Gastrocnemius medialis (tissue), 4 donors: ENCODE measurements around the gene RRP8. TPM values are rescaled to one million over a fixed set of nuclear protein-coding genes. Genes with fewer than 3 reads are reported as not detected.
A peak's percentile ranks its signal among the peaks of the same experiment; 100 is the strongest.

ENCODE experiments used
- ATAC-seq, 2 donors: fragments of 150-250 bp; one replicate each; pipeline ENCODE4 v1.9.1; 2016
- DNase-seq, 2 donors: peaks; one replicate each; pipeline ENCODE4 v3.0.0-alpha.2; 2019
- H3K27ac ChIP-seq, 4 donors: fragments of 200-600 bp; sonication (generic); 1 replicate in 1 of 4; 2 replicates in 3 of 4; pipeline ENCODE4 v1.5.1; 2016 to 2018; ENCODE audit warnings: mild to moderate bottlenecking in 2 of 4, moderate library complexity in 1 of 4
- H3K27me3 ChIP-seq, 3 donors: fragments of 200-600 bp; sonication (generic) in 2 of 3; 1 replicate in 1 of 3; 2 replicates in 2 of 3; pipeline versions ENCODE4 v1.5.1 to v1.6.0; 2016 to 2019; ENCODE audit warnings: mild to moderate bottlenecking in 1 of 3, moderate library complexity in 1 of 3
- H3K36me3 ChIP-seq, 2 donors: fragments of 200-600 bp; sonication (generic) in 1 of 2; one replicate each; pipeline ENCODE4 v1.5.1; 2017 to 2018
- H3K4me1 ChIP-seq, 2 donors: fragments of 200-600 bp; sonication (generic) in 1 of 2; one replicate each; pipeline ENCODE4 v1.5.1; 2016 to 2017; ENCODE audit warnings: mild to moderate bottlenecking in 2 of 2
- H3K4me3 ChIP-seq, 4 donors: fragments of 200-600 bp; sonication (generic) in 3 of 4; 1 replicate in 1 of 4; 2 replicates in 3 of 4; pipeline ENCODE4 v1.5.1; 2016 to 2019; ENCODE audit warnings: mild to moderate bottlenecking in 2 of 4
- H3K9me3 ChIP-seq, 3 donors: fragments of 200-600 bp; sonication (generic) in 2 of 3; 1 replicate in 1 of 3; 2 replicates in 2 of 3; pipeline ENCODE4 v1.5.1; 2016 to 2019
- CTCF ChIP-seq, 5 experiments: fragments of 450-650 bp in 3 of 5; fragments of 200-600 bp in 2 of 5; sonication (generic) in 2 of 5; IDR thresholded peaks in 4 of 5; conservative IDR thresholded peaks in 1 of 5; 1 replicate in 4 of 5; 2 replicates in 1 of 5; pipeline ENCODE4 v1.5.1; 2016 to 2019; ENCODE audit warnings: antibody characterized with exemption in 5 of 5, mild to moderate bottlenecking in 3 of 5, moderate library complexity in 3 of 5
- POLR2A ChIP-seq, 2 donors: fragments of 450-650 bp; IDR thresholded peaks; one replicate each; pipeline ENCODE4 v1.6.1; 2017; ENCODE audit warnings: antibody characterized with exemption in 2 of 2, mild to moderate bottlenecking in 2 of 2, moderate library complexity in 2 of 2
- in situ Hi-C, 4 donors: fragments of 200-750 bp; cut with MboI; loops; one replicate each; pipeline versions ENCODE4 v1.15.0 to v1.8.0; 2017; ENCODE audit warnings: low sequenced_read_pairs in 4 of 4
- intact Hi-C: fragments of 100-400 bp; cut with DNase I; formaldehyde crosslinking; loops from one replicate; pipeline ENCODE4 v1.15.1; 2023; ENCODE audit warnings: low total_unique reads
- total RNA-seq, 4 donors: library from RNA; depleted of rRNA; stranded (reverse); fragments of >200 nt; gene quantifications; one replicate each; pipeline versions ENCODE4 v1.1.0 to v1.2.3, GENCODE V29; 2016

The RRP8 gene
- total RNA-seq, 4 donors from 2014 or later = 10.9 to 25.7 (median 14.9) TPM

- intact Hi-C loops (no loop called here), in situ Hi-C loops (no loop called here)
- ATAC-seq (no peak), DNase-seq (no peak)
- TF ChIP-seq POLR2A (IDR thresholded peaks at IDR 0.05) (no peak), CTCF (IDR thresholded peaks at IDR 0.05 in 4 of 5, conservative IDR thresholded peaks at IDR 0.05 in 1 of 5) (no peak)
- H3K27me3 ChIP-seq = no peaks in the 10 kb centered on the region
- no peak overlapping the region for H3K4me3 ChIP-seq
- H3K36me3 ChIP-seq = no peaks in the 10 kb centered on the region
- peaks cover 0 to 1% of the 10 kb centered on the region in 2 donors for H3K4me1 ChIP-seq
- no peaks in the 10 kb centered on the region for H3K9me3 ChIP-seq
- H3K27ac ChIP-seq = no peak overlapping the region
Measured at GRCh38 chr11:6553634-6554033, 49.8 kb downstream of the RRP8 start.

- H3K4me3 ChIP-seq = no peak overlapping the region
- ATAC-seq (no peak), DNase-seq (no peak)
- H3K9me3 ChIP-seq = no peaks in the 10 kb centered on the region
- H3K36me3 ChIP-seq = no peaks in the 10 kb centered on the region
- TF ChIP-seq CTCF (IDR thresholded peaks at IDR 0.05 in 4 of 5, conservative IDR thresholded peaks at IDR 0.05 in 1 of 5) (no peak), POLR2A (IDR thresholded peaks at IDR 0.05) (no peak)
- no peak overlapping the region for H3K27ac ChIP-seq
- peaks cover 9 to 18% of the 10 kb centered on the region in 2 donors for H3K4me1 ChIP-seq
- intact Hi-C loops = no loop called here
- in situ Hi-C loops = no loop called here
- no peaks in the 10 kb centered on the region for H3K27me3 ChIP-seq
Measured at GRCh38 chr11:6548641-6549040, 54.8 kb downstream of the RRP8 start.

DNA sequence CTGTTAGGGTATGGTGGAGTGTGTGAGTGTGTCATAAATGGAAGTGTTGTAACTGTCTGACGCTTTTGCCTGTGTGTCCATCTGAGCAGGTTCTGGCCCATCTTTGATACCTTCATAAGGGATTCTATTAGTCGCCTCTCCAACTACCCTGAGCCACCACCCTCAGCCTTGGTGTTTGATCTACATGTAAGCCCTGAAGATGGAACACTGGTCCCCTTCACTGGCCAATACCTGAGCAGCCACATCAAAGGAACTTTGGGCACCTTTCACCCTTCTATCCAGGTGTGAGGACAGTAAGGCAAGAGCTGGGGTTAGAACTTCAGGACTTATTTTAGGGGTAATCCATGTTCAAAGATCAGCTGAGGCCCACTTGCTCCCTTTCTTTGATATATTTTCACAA is 55.3 kb downstream of the RRP8 start:
- no peak overlapping the region for H3K27ac ChIP-seq
- no peaks in the 10 kb centered on the region for H3K9me3 ChIP-seq
- in situ Hi-C loops (no loop called here), intact Hi-C loops (no loop called here)
- TF ChIP-seq CTCF (IDR thresholded peaks at IDR 0.05 in 4 of 5, conservative IDR thresholded peaks at IDR 0.05 in 1 of 5) = no peak
- no peak for TF ChIP-seq POLR2A (IDR thresholded peaks at IDR 0.05)
- no peaks in the 10 kb centered on the region for H3K36me3 ChIP-seq
- DNase-seq (no peak), ATAC-seq (no peak)
- no peaks in the 10 kb centered on the region for H3K27me3 ChIP-seq
- H3K4me3 ChIP-seq = no peak overlapping the region
- peaks cover 9 to 18% of the 10 kb centered on the region in 2 donors for H3K4me1 ChIP-seq

DNA sequence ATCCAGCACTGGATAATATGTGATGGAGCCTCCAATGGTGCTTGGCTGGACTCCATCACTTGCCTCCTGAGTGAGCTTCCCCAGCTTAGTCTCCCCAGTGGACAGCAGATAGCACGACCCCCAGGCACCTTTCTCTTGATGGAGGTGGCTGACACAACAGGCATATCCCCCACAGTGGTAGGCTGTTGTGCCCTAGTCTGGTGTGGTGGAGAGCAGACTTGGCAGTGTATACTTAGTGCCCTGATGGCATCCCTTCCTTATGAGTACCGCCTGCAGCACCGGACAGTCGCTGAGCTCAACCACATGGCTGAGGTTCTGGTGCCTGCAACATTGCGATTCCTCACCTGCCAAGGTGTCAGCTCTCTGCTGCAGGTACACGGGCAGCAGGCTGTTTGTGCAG is 56.2 kb downstream of the RRP8 start:
- Histone ChIP-seq H3K27me3 (no peaks in the 10 kb centered on the region), H3K36me3 (no peaks in the 10 kb centered on the region), H3K27ac (peak overlapping the region in 1 of 4 donors; percentile 83), H3K4me3 (no peak overlapping the region), H3K9me3 (no peaks in the 10 kb centered on the region), H3K4me1 (peaks cover 9 to 18% of the 10 kb centered on the region in 2 donors)
- in situ Hi-C loops = no loop called here
- intact Hi-C loops = loop anchor here (2.0 kb wide), 1 partner anchor 20 kb away; no protein-coding TSS in a partner anchor
- no peak for ATAC-seq
- DNase-seq = no peak
- no peak for TF ChIP-seq CTCF (IDR thresholded peaks at IDR 0.05 in 4 of 5, conservative IDR thresholded peaks at IDR 0.05 in 1 of 5)
- TF ChIP-seq POLR2A (IDR thresholded peaks at IDR 0.05) = no peak

GRCh38 chr11:6546735-6547134 is 56.7 kb downstream of the RRP8 start:
- Histone ChIP-seq H3K27ac (peak overlapping the region; percentile 78 to 87 (median 81)), H3K27me3 (no peaks in the 10 kb centered on the region), H3K9me3 (no peaks in the 10 kb centered on the region), H3K4me1 (peaks cover 9 to 18% of the 10 kb centered on the region in 2 donors), H3K4me3 (no peak overlapping the region), H3K36me3 (no peaks in the 10 kb centered on the region)
- TF ChIP-seq CTCF (IDR thresholded peaks at IDR 0.05 in 4 of 5, conservative IDR thresholded peaks at IDR 0.05 in 1 of 5) (no peak), POLR2A (IDR thresholded peaks at IDR 0.05) (no peak)
- ATAC-seq (no peak), DNase-seq (no peak)
- intact Hi-C loops = loop anchor here (2.0 kb wide), 1 partner anchor 20 kb away; no protein-coding TSS in a partner anchor
- in situ Hi-C loops = no loop called here
